ENCODE data around the gene UBXN11. TPM values are rescaled to one million over a fixed set of nuclear protein-coding genes. Genes with fewer than 3 reads are reported as not detected.

The UBXN11 gene
- total RNA-seq, 1 donor, result 5.8 TPM

DNA sequence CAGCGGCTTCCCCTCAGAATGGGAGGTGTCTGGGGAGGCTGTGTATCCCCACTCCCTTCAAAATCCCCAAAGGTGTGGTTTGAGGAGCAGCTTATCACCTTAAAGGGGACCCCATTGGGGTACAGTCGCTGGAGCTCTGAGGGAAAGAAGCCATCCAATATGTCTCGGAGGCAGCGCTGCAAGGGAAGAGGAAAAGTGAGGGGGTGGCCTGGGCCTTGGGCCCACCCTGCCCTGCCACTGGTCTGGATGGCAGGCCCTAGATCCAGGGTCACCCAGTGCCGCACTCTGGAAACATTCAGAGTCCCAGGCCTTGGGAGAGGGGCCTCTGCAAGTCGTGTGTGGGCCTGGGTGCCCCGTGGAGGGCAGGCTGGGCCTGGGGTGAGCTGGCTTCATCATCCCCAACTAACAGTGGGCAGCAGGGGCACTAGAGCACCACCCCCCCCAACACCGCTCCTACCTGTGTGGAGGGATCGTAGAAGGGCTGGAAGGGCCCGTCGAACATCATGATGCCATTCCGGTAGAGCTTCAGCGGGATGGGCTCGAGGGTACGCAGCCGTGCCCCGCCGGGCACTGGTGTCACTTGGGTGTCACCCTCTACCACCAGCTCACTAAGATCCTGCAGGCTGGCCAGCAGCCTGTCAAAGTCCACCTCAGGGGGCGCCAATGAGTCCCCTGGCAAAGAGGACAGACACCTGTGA, 20.9 kb downstream of the UBXN11 start:
- peak overlapping the region; percentile 66 for H3K27ac ChIP-seq (ENCODE audit: low read depth, low read length)
- H3K36me3 ChIP-seq (ENCODE audit: insufficient read depth, low read length), result peaks cover 32% of the 10 kb centered on the region
- TF ChIP-seq, protein P1, sequence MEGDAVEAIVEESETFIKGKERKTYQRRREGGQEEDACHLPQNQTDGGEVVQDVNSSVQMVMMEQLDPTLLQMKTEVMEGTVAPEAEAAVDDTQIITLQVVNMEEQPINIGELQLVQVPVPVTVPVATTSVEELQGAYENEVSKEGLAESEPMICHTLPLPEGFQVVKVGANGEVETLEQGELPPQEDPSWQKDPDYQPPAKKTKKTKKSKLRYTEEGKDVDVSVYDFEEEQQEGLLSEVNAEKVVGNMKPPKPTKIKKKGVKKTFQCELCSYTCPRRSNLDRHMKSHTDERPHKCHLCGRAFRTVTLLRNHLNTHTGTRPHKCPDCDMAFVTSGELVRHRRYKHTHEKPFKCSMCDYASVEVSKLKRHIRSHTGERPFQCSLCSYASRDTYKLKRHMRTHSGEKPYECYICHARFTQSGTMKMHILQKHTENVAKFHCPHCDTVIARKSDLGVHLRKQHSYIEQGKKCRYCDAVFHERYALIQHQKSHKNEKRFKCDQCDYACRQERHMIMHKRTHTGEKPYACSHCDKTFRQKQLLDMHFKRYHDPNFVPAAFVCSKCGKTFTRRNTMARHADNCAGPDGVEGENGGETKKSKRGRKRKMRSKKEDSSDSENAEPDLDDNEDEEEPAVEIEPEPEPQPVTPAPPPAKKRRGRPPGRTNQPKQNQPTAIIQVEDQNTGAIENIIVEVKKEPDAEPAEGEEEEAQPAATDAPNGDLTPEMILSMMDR (IDR thresholded peaks at IDR 0.05; ENCODE audit: extremely low read depth, low read depth, low read length), result peak; percentile 17
- H3K9me3 ChIP-seq (ENCODE audit: low read depth, low read length), result no peaks in the 10 kb centered on the region
- H3K4me2 ChIP-seq (ENCODE audit: insufficient read depth, low read length), result no peak overlapping the region
- H3K79me2 ChIP-seq (ENCODE audit: insufficient read depth, low read length), result peaks cover 33% of the 10 kb centered on the region
- H2AFZ ChIP-seq (ENCODE audit: low read length), result no peak overlapping the region
- peaks cover 24% of the 10 kb centered on the region for H4K20me1 ChIP-seq (ENCODE audit: insufficient read depth, low read length)
- H3K4me3 ChIP-seq (ENCODE audit: insufficient read depth, low read length), result no peak overlapping the region
- H3K4me1 ChIP-seq (ENCODE audit: insufficient read depth, low read length), result peaks cover 56% of the 10 kb centered on the region
- DNase-seq (ENCODE audit: insufficient read length, low spot score, missing footprints), result peak; percentile 62
- no peaks in the 10 kb centered on the region for H3K27me3 ChIP-seq (ENCODE audit: insufficient read depth, low read length)

DNA sequence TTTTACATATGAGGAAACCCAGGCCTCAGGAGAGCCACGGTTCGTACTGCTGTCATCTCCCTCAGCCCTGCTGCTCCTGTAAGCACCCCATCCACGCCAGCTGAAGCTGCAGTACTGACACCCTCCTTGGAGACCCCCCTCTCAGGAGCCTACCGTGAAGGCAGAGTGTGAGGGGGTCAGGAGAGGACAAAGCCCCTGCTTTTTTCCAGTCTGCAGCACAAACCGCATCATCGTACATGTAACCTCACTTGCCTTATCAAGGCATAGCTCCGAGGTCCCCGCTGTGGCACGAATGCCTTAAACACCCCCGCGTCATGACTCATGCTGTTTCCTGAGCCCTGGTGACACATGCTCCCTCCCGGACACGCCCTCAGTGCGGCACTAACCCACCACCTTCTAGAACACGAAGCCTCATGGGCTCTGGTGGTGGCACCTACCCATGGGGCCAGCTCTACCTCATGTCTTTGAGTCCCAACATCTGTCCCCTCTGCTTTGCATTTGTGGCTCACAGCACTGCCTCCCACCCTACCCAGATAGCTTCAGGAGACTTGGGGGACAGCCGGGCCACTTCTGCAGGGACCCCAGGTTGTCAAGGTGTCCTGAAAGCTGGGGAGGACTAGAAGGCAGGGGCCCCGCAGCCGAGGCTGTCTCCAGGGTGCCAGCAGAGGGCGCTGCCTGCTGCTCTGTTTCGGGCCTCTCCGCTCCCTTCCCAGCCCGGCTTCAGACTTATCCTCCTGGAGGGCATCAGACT, 21.7 kb downstream of the UBXN11 start:
- H3K36me3 ChIP-seq (ENCODE audit: insufficient read depth, low read length), result peaks cover 30% of the 10 kb centered on the region
- DNase-seq (ENCODE audit: insufficient read length, low spot score, missing footprints), result peak; percentile 99
- peaks cover 25% of the 10 kb centered on the region for H4K20me1 ChIP-seq (ENCODE audit: insufficient read depth, low read length)
- TF ChIP-seq, protein P1 (IDR thresholded peaks at IDR 0.05; ENCODE audit: extremely low read depth, low read depth, low read length), result peak; percentile 63
- no peak overlapping the region for H3K4me3 ChIP-seq (ENCODE audit: insufficient read depth, low read length)
- H2AFZ ChIP-seq (ENCODE audit: low read length), result no peak overlapping the region
- H3K9me3 ChIP-seq (ENCODE audit: low read depth, low read length), result no peaks in the 10 kb centered on the region
- H3K4me1 ChIP-seq (ENCODE audit: insufficient read depth, low read length), result peaks cover 56% of the 10 kb centered on the region
- peaks cover 41% of the 10 kb centered on the region for H3K79me2 ChIP-seq (ENCODE audit: insufficient read depth, low read length)
- H3K4me2 ChIP-seq (ENCODE audit: insufficient read depth, low read length), result peak overlapping the region; percentile 28
- H3K27me3 ChIP-seq (ENCODE audit: insufficient read depth, low read length), result no peaks in the 10 kb centered on the region
- H3K27ac ChIP-seq (ENCODE audit: low read depth, low read length), result peak overlapping the region; percentile 66

DNA sequence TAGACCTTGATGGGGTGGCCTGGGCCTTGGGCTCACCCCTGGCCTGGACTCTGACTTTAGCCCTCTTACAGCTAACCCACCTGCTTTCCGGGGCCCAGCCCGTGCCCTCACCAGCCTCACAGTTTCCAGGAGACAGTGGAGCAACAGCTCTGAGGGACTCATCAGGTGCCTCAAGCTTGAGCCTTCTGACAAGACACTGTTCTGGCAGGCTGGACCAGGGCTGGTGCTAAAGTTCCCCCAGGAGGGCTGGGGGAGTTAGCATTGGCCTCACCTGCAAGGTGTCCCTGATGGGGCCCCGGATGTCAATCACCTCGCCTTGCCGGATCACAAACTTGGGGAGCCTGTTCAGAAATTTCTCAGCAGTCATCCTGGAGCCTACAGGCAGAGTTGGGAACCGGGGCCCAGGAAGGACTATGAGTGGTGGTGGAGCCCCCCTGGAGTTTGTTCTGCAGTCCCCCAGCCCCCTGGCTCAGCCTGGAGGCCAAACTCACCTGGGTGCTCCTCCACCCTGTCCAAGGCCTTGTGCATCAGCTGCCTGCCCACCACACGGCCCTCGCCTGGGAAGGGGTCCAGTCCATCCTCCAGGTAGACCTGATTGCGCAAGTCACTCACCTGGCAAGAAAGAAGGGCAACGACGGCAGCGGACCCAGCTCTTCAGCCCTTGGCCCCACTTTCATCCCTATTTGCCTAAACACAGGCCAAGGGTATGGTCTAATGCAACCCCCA, 22.4 kb downstream of the UBXN11 start:
- Histone ChIP-seq H4K20me1 (ENCODE audit: insufficient read depth, low read length) (peaks cover 25% of the 10 kb centered on the region), H3K4me3 (ENCODE audit: insufficient read depth, low read length) (no peak overlapping the region), H2AFZ (ENCODE audit: low read length) (no peak overlapping the region), H3K4me1 (ENCODE audit: insufficient read depth, low read length) (peaks cover 62% of the 10 kb centered on the region), H3K27me3 (ENCODE audit: insufficient read depth, low read length) (no peaks in the 10 kb centered on the region), H3K79me2 (ENCODE audit: insufficient read depth, low read length) (peaks cover 46% of the 10 kb centered on the region), H3K27ac (ENCODE audit: low read depth, low read length) (peak overlapping the region; percentile 66), H3K36me3 (ENCODE audit: insufficient read depth, low read length) (peaks cover 29% of the 10 kb centered on the region), H3K9me3 (ENCODE audit: low read depth, low read length) (no peaks in the 10 kb centered on the region), H3K4me2 (ENCODE audit: insufficient read depth, low read length) (peak overlapping the region; percentile 28)
- DNase-seq (ENCODE audit: insufficient read length, low spot score, missing footprints), result peak; percentile 78
- TF ChIP-seq, protein P1 (IDR thresholded peaks at IDR 0.05; ENCODE audit: extremely low read depth, low read depth, low read length), result no peak
